ENCODE measurements around the gene SCNN1G. TPM values are rescaled to one million over a fixed set of nuclear protein-coding genes. Genes with fewer than 3 reads are reported as not detected.
A peak's percentile ranks its signal among the peaks of the same experiment; 100 is the strongest.

The SCNN1G gene
- total and polyA plus RNA-seq, 2 donors (not counting 3 experiments of a cell fraction or from before 2014, with no cell fraction given): not detected

GRCh38 chr16:23148166-23148512 is 34.4 kb upstream of the SCNN1G start:
- Histone ChIP-seq H3K9ac (replicated peaks; ENCODE audit: extremely low read depth, insufficient read depth, low read length) (peak overlapping the region; percentile 74), H3K36me3 (ENCODE audit: control insufficient read depth in 2 of 2, extremely low read depth in 1 of 2, insufficient read depth in 2 of 2, low read length in 2 of 2) (no peaks in the 10 kb centered on the region), H3K4me2 (ENCODE audit: insufficient read depth, low read length) (peak overlapping the region; percentile 77), H4K20me1 (replicated peaks; ENCODE audit: control insufficient read depth, extremely low read depth, insufficient read depth, low read length) (peaks cover 6% of the 10 kb centered on the region), H3K27ac (ENCODE audit: insufficient read depth, low read depth, low read length) (peak overlapping the region; percentile 51), H2AFZ (ENCODE audit: low read depth, low read length) (peak overlapping the region; percentile 55), H3K9me3 (replicated peaks; ENCODE audit: control insufficient read depth, insufficient read depth, low read length) (no peaks in the 10 kb centered on the region), H3K4me3 (replicated peaks in 1 of 3; ENCODE audit: insufficient read depth in 1 of 3, low read depth in 1 of 3, low read length in 3 of 3) (peak overlapping the region; percentile 75 to 91 (median 84)), H3K9me1 (replicated peaks; ENCODE audit: control insufficient read depth, extremely low read depth, insufficient read depth, low read length) (no peaks in the 10 kb centered on the region), H3K27me3 (ENCODE audit: control insufficient read depth in 2 of 2, insufficient read depth in 2 of 2, low read length in 2 of 2) (no peaks in the 10 kb centered on the region), H3K79me2 (ENCODE audit: control insufficient read depth, insufficient read depth, low read length) (peaks cover 52% of the 10 kb centered on the region), H3K4me1 (ENCODE audit: control insufficient read depth, extremely low read depth, insufficient read depth, low read length) (peaks cover 21% of the 10 kb centered on the region)
- TF ChIP-seq POLR2AphosphoS5 (IDR thresholded peaks at IDR 0.05; ENCODE audit: insufficient read depth, low read depth, low read length) (no peak), JUN (IDR thresholded peaks at IDR 0.05; ENCODE audit: borderline replicate concordance, insufficient read depth, insufficient read length, low read depth) (no peak), FOS (IDR thresholded peaks at IDR 0.05; ENCODE audit: borderline replicate concordance, insufficient read depth, low read length) (no peak), GATA2 (IDR thresholded peaks at IDR 0.05; ENCODE audit: insufficient read depth, insufficient read length, low read depth, low read length) (no peak), POLR2A (IDR thresholded peaks at IDR 0.05; ENCODE audit: low read depth, low read length) (no peak), MYC (IDR thresholded peaks at IDR 0.05; ENCODE audit: low read depth, low read length) (no peak), EZH2 (IDR thresholded peaks at IDR 0.05; ENCODE audit: borderline replicate concordance, low read depth, low read length, severe bottlenecking) (no peak), MAX (IDR thresholded peaks at IDR 0.05; ENCODE audit: insufficient read depth, insufficient read length) (no peak)
- TF ChIP-seq, protein P1, sequence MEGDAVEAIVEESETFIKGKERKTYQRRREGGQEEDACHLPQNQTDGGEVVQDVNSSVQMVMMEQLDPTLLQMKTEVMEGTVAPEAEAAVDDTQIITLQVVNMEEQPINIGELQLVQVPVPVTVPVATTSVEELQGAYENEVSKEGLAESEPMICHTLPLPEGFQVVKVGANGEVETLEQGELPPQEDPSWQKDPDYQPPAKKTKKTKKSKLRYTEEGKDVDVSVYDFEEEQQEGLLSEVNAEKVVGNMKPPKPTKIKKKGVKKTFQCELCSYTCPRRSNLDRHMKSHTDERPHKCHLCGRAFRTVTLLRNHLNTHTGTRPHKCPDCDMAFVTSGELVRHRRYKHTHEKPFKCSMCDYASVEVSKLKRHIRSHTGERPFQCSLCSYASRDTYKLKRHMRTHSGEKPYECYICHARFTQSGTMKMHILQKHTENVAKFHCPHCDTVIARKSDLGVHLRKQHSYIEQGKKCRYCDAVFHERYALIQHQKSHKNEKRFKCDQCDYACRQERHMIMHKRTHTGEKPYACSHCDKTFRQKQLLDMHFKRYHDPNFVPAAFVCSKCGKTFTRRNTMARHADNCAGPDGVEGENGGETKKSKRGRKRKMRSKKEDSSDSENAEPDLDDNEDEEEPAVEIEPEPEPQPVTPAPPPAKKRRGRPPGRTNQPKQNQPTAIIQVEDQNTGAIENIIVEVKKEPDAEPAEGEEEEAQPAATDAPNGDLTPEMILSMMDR (IDR thresholded peaks at IDR 0.05; ENCODE audit: extremely low read depth in 1 of 2, insufficient read depth in 1 of 2, low read depth in 1 of 2, low read length in 2 of 2): no peak
- TSS peak; percentile 40 for BruUV-seq (replicated peaks)
- CTCF ChIA-PET: interaction anchor here (1.3 to 2.4 kb wide), 4 partner anchors 14 to 286 kb away, joined by 5 to 10 read pairs (median 10); no protein-coding TSS in a partner anchor
- DNase-seq (ENCODE audit: low read depth, low spot score) (peak; percentile 51), FAIRE-seq (no peak)
- dilution Hi-C loops (cut with MboI; ENCODE audit: extremely low pct_ligation_motif_present, low sequenced_read_pairs) (no loop called here), intact Hi-C loops (cut with micrococcal nuclease) (loop anchor here (2.0 to 5.0 kb wide), 2 partner anchors 66 to 249 kb away; no protein-coding TSS in a partner anchor)
- POLR2A ChIA-PET: interaction anchor here (0.9 to 1.3 kb wide), 3 partner anchors 14 to 67 kb away, joined by 3 to 6 read pairs (median 4); no protein-coding TSS in a partner anchor
